A673 (cell line): ENCODE measurements around the gene RPTOR. TPM values are rescaled to one million over a fixed set of nuclear protein-coding genes. Genes with fewer than 3 reads are reported as not detected.

ENCODE experiments used
- BruUV-seq: library from RNA; stranded (reverse); fragments of 400-500 nt; replicated peaks from 2 replicates; lab custom pipeline; 2021; lab: Mats Ljungman, UMichigan
- CTCF ChIA-PET: fragments of 300-600 bp; sonication (Branson Sonifier 250); formaldehyde crosslinking; loops from one replicate; lab custom pipeline; 2022; ENCODE audit warnings: antibody characterized with exemption; lab: Charles Lee
- POLR2A ChIA-PET: fragments of 300-600 bp; sonication (Branson Sonifier 250); formaldehyde crosslinking; loops from one replicate; lab custom pipeline; 2022; ENCODE audit warnings: antibody characterized with exemption; ENCODE audit not compliant: low non-redundant PET; lab: Charles Lee
- DNase-seq: peaks from one replicate; pipeline ENCODE4 v3.0.0-alpha.2; 2015; ENCODE audit warnings: low spot score
- H3K27ac ChIP-seq: fragments of 200-600 bp; sonication (generic); 2 replicates; pipeline ENCODE4 v1.5.1; 2016; ENCODE audit warnings: mixed run types, low read depth, mild to moderate bottlenecking, mixed read lengths, antibody characterized with exemption, low read length; ENCODE audit not compliant: poor library complexity, severe bottlenecking
- H3K27me3 ChIP-seq: fragments of 200-600 bp; sonication (generic); replicated peaks from 2 replicates; pipeline ENCODE4 v1.6.1; 2017; ENCODE audit warnings: mixed run types, low read depth, mild to moderate bottlenecking, mixed read lengths, antibody characterized with exemption, low read length; ENCODE audit not compliant: insufficient read depth, poor library complexity
- H3K36me3 ChIP-seq: fragments of 200-600 bp; sonication (generic); 2 replicates; pipeline ENCODE4 v1.6.1; 2016; ENCODE audit warnings: mixed run types, mild to moderate bottlenecking, mixed read lengths, antibody characterized with exemption, low read length; ENCODE audit not compliant: insufficient read depth, poor library complexity, severe bottlenecking
- H3K4me1 ChIP-seq: fragments of 200-600 bp; sonication (generic); 2 replicates; pipeline ENCODE4 v1.6.1; 2017; ENCODE audit warnings: mixed run types, mild to moderate bottlenecking, mixed read lengths, antibody characterized with exemption, low read length; ENCODE audit not compliant: insufficient read depth, poor library complexity, severe bottlenecking
- H3K4me3 ChIP-seq: fragments of 200-600 bp; sonication (generic); 2 replicates; pipeline ENCODE4 v1.5.1; 2016; ENCODE audit warnings: low read depth, mixed run types, mild to moderate bottlenecking, mixed read lengths, low read length; ENCODE audit not compliant: poor library complexity, severe bottlenecking
- H3K9me3 ChIP-seq: fragments of 200-600 bp; sonication (generic); 2 replicates; pipeline ENCODE4 v1.6.1; 2016; ENCODE audit warnings: mixed run types, low read depth, mild to moderate bottlenecking, mixed read lengths, antibody characterized with exemption, low read length; ENCODE audit not compliant: poor library complexity, severe bottlenecking
- EZH2 ChIP-seq: fragments of 200-600 bp; sonication (generic); IDR thresholded peaks from 2 replicates; pipeline ENCODE4 v1.6.1; 2017; ENCODE audit warnings: borderline replicate concordance, low read depth, mild to moderate bottlenecking, mixed read lengths, antibody characterized with exemption, low read length; ENCODE audit not compliant: poor library complexity, severe bottlenecking
- intact Hi-C: fragments of 100-400 bp; cut with micrococcal nuclease; formaldehyde crosslinking; loops from one replicate; pipeline ENCODE4 v1.10.0; 2022; ENCODE audit not compliant: unreplicated experiment
- total RNA-seq: library from RNA; stranded (reverse); gene quantifications from 2 replicates; pipeline ENCODE4 v1.2.3, GENCODE V29; 2021
- TF ChIP-seq, protein P1 (sequence below): fragments of 300-800, 200-600 bp; sonication (generic); conservative IDR thresholded peaks from 2 replicates; pipeline ENCODE4 v1.5.1; 2017; ENCODE audit warnings: low read depth, mild to moderate bottlenecking, antibody characterized with exemption, low read length, moderate library complexity, mixed read lengths

Gene RPTOR
- total RNA-seq, 1 experiment from 2014 or later = 55.2 TPM

DNA sequence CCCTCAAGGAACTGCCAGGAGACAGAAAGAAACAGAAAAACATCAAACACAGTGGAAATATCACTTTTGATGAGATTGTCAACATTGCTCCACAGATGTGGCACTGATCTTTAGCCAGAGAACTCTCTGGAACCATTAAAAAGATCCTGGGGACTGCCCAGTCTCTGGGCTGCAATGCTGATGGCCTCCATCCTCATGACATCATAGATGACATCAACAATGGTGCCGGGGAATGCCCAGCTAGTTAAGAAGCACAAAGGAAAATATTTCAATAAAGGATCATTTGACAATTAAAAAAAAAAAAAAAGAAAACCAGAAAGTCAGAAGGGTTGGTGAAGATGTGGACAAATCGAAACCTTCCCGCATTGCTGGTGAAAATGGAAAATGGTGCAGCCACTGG is 432.1 kb downstream of the RPTOR start:
- intact Hi-C loops = no loop called here
- CTCF ChIA-PET = no interaction called here

DNA sequence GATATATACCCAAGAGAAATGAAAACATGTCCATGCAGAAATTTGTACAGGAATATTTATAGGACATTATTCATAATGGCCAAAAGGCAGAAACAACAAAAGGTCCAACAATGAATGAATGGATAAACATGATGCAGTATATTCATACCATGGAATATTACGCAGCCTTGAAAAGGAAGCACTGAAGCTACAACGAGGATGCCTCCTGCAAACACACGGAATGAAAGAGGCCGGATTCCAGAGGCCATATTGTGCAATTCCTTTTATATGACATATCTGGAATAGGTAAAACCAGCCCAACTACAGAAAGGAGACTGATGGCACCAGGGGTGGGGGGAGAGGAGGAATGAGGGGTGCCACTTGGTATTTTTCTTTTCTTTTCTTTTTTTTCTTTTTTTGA is 432.5 kb downstream of the RPTOR start:
- ChIA-PET POLR2A (interaction anchor here (0.7 kb wide), 1 partner anchor 268 kb away, joined by 3 read pairs; no protein-coding TSS in a partner anchor), CTCF (no interaction called here)
- BruUV-seq = no TSS peak
- H3K27me3 ChIP-seq = no peaks in the 10 kb centered on the region
- no peak overlapping the region for H3K27ac ChIP-seq
- no peaks in the 10 kb centered on the region for H3K4me1 ChIP-seq
- H3K36me3 ChIP-seq = no peaks in the 10 kb centered on the region
- intact Hi-C loops = no loop called here
- H3K9me3 ChIP-seq = no peaks in the 10 kb centered on the region
- DNase-seq = no peak
- H3K4me3 ChIP-seq = no peak overlapping the region
- TF ChIP-seq EZH2 = no peak
- TF ChIP-seq, protein P1, sequence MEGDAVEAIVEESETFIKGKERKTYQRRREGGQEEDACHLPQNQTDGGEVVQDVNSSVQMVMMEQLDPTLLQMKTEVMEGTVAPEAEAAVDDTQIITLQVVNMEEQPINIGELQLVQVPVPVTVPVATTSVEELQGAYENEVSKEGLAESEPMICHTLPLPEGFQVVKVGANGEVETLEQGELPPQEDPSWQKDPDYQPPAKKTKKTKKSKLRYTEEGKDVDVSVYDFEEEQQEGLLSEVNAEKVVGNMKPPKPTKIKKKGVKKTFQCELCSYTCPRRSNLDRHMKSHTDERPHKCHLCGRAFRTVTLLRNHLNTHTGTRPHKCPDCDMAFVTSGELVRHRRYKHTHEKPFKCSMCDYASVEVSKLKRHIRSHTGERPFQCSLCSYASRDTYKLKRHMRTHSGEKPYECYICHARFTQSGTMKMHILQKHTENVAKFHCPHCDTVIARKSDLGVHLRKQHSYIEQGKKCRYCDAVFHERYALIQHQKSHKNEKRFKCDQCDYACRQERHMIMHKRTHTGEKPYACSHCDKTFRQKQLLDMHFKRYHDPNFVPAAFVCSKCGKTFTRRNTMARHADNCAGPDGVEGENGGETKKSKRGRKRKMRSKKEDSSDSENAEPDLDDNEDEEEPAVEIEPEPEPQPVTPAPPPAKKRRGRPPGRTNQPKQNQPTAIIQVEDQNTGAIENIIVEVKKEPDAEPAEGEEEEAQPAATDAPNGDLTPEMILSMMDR = no peak

More for the DNA sequence above, 432.1 kb downstream of the RPTOR start:
- Histone ChIP-seq H3K27ac (no peak overlapping the region), H3K4me1 (no peaks in the 10 kb centered on the region), H3K9me3 (no peaks in the 10 kb centered on the region), H3K36me3 (no peaks in the 10 kb centered on the region), H3K27me3 (no peaks in the 10 kb centered on the region), H3K4me3 (no peak overlapping the region)
- TF ChIP-seq, protein P1 = no peak
- TF ChIP-seq EZH2 = no peak
- no peak for DNase-seq
- POLR2A ChIA-PET = interaction anchor here (0.7 kb wide), 1 partner anchor 268 kb away, joined by 3 read pairs; no protein-coding TSS in a partner anchor
- BruUV-seq = no TSS peak

- no peak overlapping the region for H3K27ac ChIP-seq
- intact Hi-C loops = no loop called here
- ChIA-PET CTCF (no interaction called here), POLR2A (no interaction called here)
- H3K36me3 ChIP-seq = no peaks in the 10 kb centered on the region
- DNase-seq = no peak
- no peak overlapping the region for H3K4me3 ChIP-seq
- TF ChIP-seq, protein P1 = no peak
- TF ChIP-seq EZH2 = no peak
- BruUV-seq = no TSS peak
- H3K9me3 ChIP-seq = no peaks in the 10 kb centered on the region
- no peaks in the 10 kb centered on the region for H3K27me3 ChIP-seq
- H3K4me1 ChIP-seq = no peaks in the 10 kb centered on the region
Observed at GRCh38 chr17:80978499-80979497, 434.2 kb downstream of the RPTOR start.
